Colon (tissue), 2 donors: Measurements from ENCODE around the gene CACNA2D4.

Source experiments
- FAIRE-seq: peaks from 2 replicates; lab custom pipeline; 2012; peaks lifted over from hg19 to GRCh38; lab: Jason Lieb, UNC
- donor health status: control.
- donor health status: control.

CACNA2D4 gene

GRCh38 chr12:1776170-1776921 is 142.1 kb downstream of the CACNA2D4 start:
- FAIRE-seq: no peak

- no peak for FAIRE-seq
Measured at GRCh38 chr12:1773937-1774655, 144.4 kb downstream of the CACNA2D4 start.

- FAIRE-seq: no peak
Measured at GRCh38 chr12:1769809-1770494, 148.5 kb downstream of the CACNA2D4 start.

- no peak for FAIRE-seq
Measured at GRCh38 chr12:1768615-1769014, 149.8 kb downstream of the CACNA2D4 start.

GRCh38 chr12:1767407-1768090 is 150.9 kb downstream of the CACNA2D4 start:
- no peak for FAIRE-seq

GRCh38 chr12:1766110-1766509 is 152.3 kb downstream of the CACNA2D4 start:
- FAIRE-seq: no peak

- FAIRE-seq: no peak
Measured at GRCh38 chr12:1763153-1763552, 155.3 kb downstream of the CACNA2D4 start.

GRCh38 chr12:1761857-1762256 is 156.6 kb downstream of the CACNA2D4 start:
- no peak for FAIRE-seq

GRCh38 chr12:1760566-1761382 is 157.7 kb downstream of the CACNA2D4 start:
- no peak for FAIRE-seq

- no peak for FAIRE-seq
Measured at GRCh38 chr12:1758887-1759286, 159.6 kb downstream of the CACNA2D4 start.

- no peak for FAIRE-seq
Measured at GRCh38 chr12:1758376-1758775, 160.1 kb downstream of the CACNA2D4 start.

GRCh38 chr12:1750300-1750699 is 168.2 kb downstream of the CACNA2D4 start:
- FAIRE-seq: no peak

- FAIRE-seq: no peak
Measured at GRCh38 chr12:1749019-1749418, 169.4 kb downstream of the CACNA2D4 start.

- FAIRE-seq: no peak
Measured at GRCh38 chr12:1747609-1748008, 170.8 kb downstream of the CACNA2D4 start.

GRCh38 chr12:1744932-1745331 is 173.5 kb downstream of the CACNA2D4 start:
- FAIRE-seq: no peak
